ENCODE measurements around the gene DAZAP1.

GRCh38 chr19:1472231-1473084, 65.1 kb downstream of the DAZAP1 start:
- TF ChIP-seq CTCF (IDR thresholded peaks at IDR 0.05 in 4 of 5, conservative IDR thresholded peaks at IDR 0.05 in 1 of 5) (no peak), POLR2A (IDR thresholded peaks at IDR 0.05) (no peak)

Measured in gastrocnemius medialis (tissue), 4 donors.